Urinary bladder (tissue), 4 donors: ENCODE measurements around the gene PRKD3. TPM values are rescaled to one million over a fixed set of nuclear protein-coding genes. Genes with fewer than 3 reads are reported as not detected.

Experiments used
- DNase-seq: peaks from one replicate; pipeline ENCODE4 v3.0.0-alpha.2; 2015; ENCODE audit errors: extremely low spot score
- H3K27ac ChIP-seq: one replicate; pipeline ENCODE4 v1.5.1; 2013; ENCODE audit warnings: low read depth, mild to moderate bottlenecking, moderate library complexity
- H3K36me3 ChIP-seq: one replicate; pipeline ENCODE4 v1.6.1; 2013; ENCODE audit warnings: mild to moderate bottlenecking, moderate library complexity; ENCODE audit not compliant: insufficient read depth
- H3K4me1 ChIP-seq: one replicate; pipeline ENCODE4 v1.6.1; 2013; ENCODE audit warnings: mild to moderate bottlenecking, moderate library complexity; ENCODE audit not compliant: insufficient read depth
- H3K4me3 ChIP-seq: one replicate; pipeline ENCODE4 v1.5.1; 2013; ENCODE audit warnings: low read depth, low read length
- WGBS: extraction: QIAGEN DNeasy Blood & Tissue Kit; methylation state at CpG from one replicate; pipeline ENCODE4 v1.1.7; 2013; 5-methylcytosine and 5-hydroxymethylcytosine counted together
- polyA plus RNA-seq: library from polyadenylated mRNA; stranded (reverse); fragments of 200-250 nt; gene quantifications from one replicate; pipeline ENCODE4 v1.2.3, GENCODE V29; 2013
- total RNA-seq: library from RNA; depleted of rRNA; stranded (reverse); fragments of >200 nt; gene quantifications from one replicate; pipeline ENCODE4 v1.2.3, GENCODE V29; 2014
- donor health status: healthy with polysubstance abuse.
- donor health status: healthy.

The PRKD3 gene
- total RNA-seq: 99.9 TPM
- 15.5 TPM for polyA plus RNA-seq

- Histone ChIP-seq H3K4me3 (peak within 1 kb of the TSS; percentile 96), H3K36me3 (no peaks in the 10 kb centered on the region), H3K4me1 (no peaks in the 10 kb centered on the region), H3K27ac (peak within 1 kb of the TSS; percentile 89)
- 3% methylated on average over 79 of the region's 79 CpGs for WGBS
- no peak for DNase-seq
These were observed at the start of gene PRKD3 for GRCh38 chr2:37324786-37325624. PRKD3 (minus strand) TSS chr2:37324833; CDS start chr2:37316524, 8,309 bp downstream.

- Histone ChIP-seq H3K36me3 (no peaks in the 10 kb centered on the region), H3K4me1 (no peaks in the 10 kb centered on the region), H3K27ac (no peak overlapping the region), H3K4me3 (no peak overlapping the region)
- DNase-seq: no peak
These were observed 47.4 kb upstream of the PRKD3 start for GRCh38 chr2:37372000-37372399.

GRCh38 chr2:37370666-37371065 lies 46.0 kb upstream of the PRKD3 start:
- DNase-seq: no peak

GRCh38 chr2:37367984-37368383 lies 43.4 kb upstream of the PRKD3 start:
- no peak overlapping the region for H3K4me3 ChIP-seq
- no peaks in the 10 kb centered on the region for H3K36me3 ChIP-seq
- DNase-seq: no peak
- H3K4me1 ChIP-seq: no peaks in the 10 kb centered on the region
- H3K27ac ChIP-seq: no peak overlapping the region
- WGBS: 95% methylated on average over 2 of the region's 2 CpGs

More at GRCh38 chr2:37370666-37371065, 46.0 kb upstream of the PRKD3 start:
- no peak overlapping the region for H3K4me3 ChIP-seq
- H3K4me1 ChIP-seq: no peaks in the 10 kb centered on the region
- no peaks in the 10 kb centered on the region for H3K36me3 ChIP-seq
- H3K27ac ChIP-seq: no peak overlapping the region
- 88% methylated on average over 1 of the region's 1 CpG for WGBS

- Histone ChIP-seq H3K4me3 (no peak overlapping the region), H3K27ac (no peak overlapping the region), H3K36me3 (no peaks in the 10 kb centered on the region), H3K4me1 (no peaks in the 10 kb centered on the region)
- no peak for DNase-seq
- WGBS: 69% methylated on average over 7 of the region's 7 CpGs
These were observed 42.7 kb upstream of the PRKD3 start for GRCh38 chr2:37367310-37367709.

- no peaks in the 10 kb centered on the region for H3K4me1 ChIP-seq
- no peaks in the 10 kb centered on the region for H3K36me3 ChIP-seq
- no peak overlapping the region for H3K4me3 ChIP-seq
- 79% methylated on average over 4 of the region's 4 CpGs for WGBS
- no peak overlapping the region for H3K27ac ChIP-seq
- DNase-seq: no peak
These were observed 42.1 kb upstream of the PRKD3 start for GRCh38 chr2:37366773-37367172.

- DNase-seq: no peak
- Histone ChIP-seq H3K4me1 (no peaks in the 10 kb centered on the region), H3K4me3 (no peak overlapping the region), H3K27ac (no peak overlapping the region), H3K36me3 (no peaks in the 10 kb centered on the region)
- 83% methylated on average over 2 of the region's 2 CpGs for WGBS
These were observed 41.0 kb upstream of the PRKD3 start for GRCh38 chr2:37365669-37366068.

GRCh38 chr2:37364351-37364750 lies 39.7 kb upstream of the PRKD3 start:
- no peak for DNase-seq
- Histone ChIP-seq H3K4me3 (no peak overlapping the region), H3K27ac (no peak overlapping the region), H3K36me3 (no peaks in the 10 kb centered on the region), H3K4me1 (no peaks in the 10 kb centered on the region)
- 87% methylated on average over 6 of the region's 6 CpGs for WGBS

- H3K4me3 ChIP-seq: no peak overlapping the region
- H3K4me1 ChIP-seq: no peaks in the 10 kb centered on the region
- 79% methylated on average over 9 of the region's 9 CpGs for WGBS
- no peaks in the 10 kb centered on the region for H3K36me3 ChIP-seq
- no peak for DNase-seq
- no peak overlapping the region for H3K27ac ChIP-seq
These were observed 37.5 kb upstream of the PRKD3 start for GRCh38 chr2:37361994-37362698.

GRCh38 chr2:37361216-37361815 lies 36.7 kb upstream of the PRKD3 start:
- DNase-seq: no peak
- no peak overlapping the region for H3K4me3 ChIP-seq
- WGBS: 91% methylated on average over 3 of the region's 3 CpGs

GRCh38 chr2:37358466-37358865 lies 33.8 kb upstream of the PRKD3 start:
- Histone ChIP-seq H3K36me3 (no peaks in the 10 kb centered on the region), H3K4me3 (no peak overlapping the region), H3K27ac (no peak overlapping the region), H3K4me1 (no peaks in the 10 kb centered on the region)
- 97% methylated on average over 3 of the region's 3 CpGs for WGBS
- DNase-seq: no peak

More at GRCh38 chr2:37361216-37361815, 36.7 kb upstream of the PRKD3 start:
- Histone ChIP-seq H3K36me3 (no peaks in the 10 kb centered on the region), H3K27ac (no peak overlapping the region), H3K4me1 (no peaks in the 10 kb centered on the region)

GRCh38 chr2:37357530-37357929 lies 32.9 kb upstream of the PRKD3 start:
- Histone ChIP-seq H3K4me1 (no peaks in the 10 kb centered on the region), H3K27ac (no peak overlapping the region), H3K4me3 (no peak overlapping the region), H3K36me3 (no peaks in the 10 kb centered on the region)
- no peak for DNase-seq
- WGBS: 63% methylated on average over 4 of the region's 4 CpGs

- whole genome bisulfite sequencing: 77% methylated on average over 1 of the region's 1 CpG
- Histone ChIP-seq H3K27ac (no peak overlapping the region), H3K4me1 (no peaks in the 10 kb centered on the region), H3K4me3 (no peak overlapping the region), H3K36me3 (no peaks in the 10 kb centered on the region)
- DNase-seq: no peak
These were observed 32.4 kb upstream of the PRKD3 start for GRCh38 chr2:37357069-37357468.

- H3K4me1 ChIP-seq: no peaks in the 10 kb centered on the region
- no peak overlapping the region for H3K4me3 ChIP-seq
- DNase-seq: no peak
- no peaks in the 10 kb centered on the region for H3K36me3 ChIP-seq
- H3K27ac ChIP-seq: no peak overlapping the region
- 64% methylated on average over 6 of the region's 6 CpGs for WGBS
These were observed 31.7 kb upstream of the PRKD3 start for GRCh38 chr2:37356299-37356698.
